Measurements from ENCODE around the gene PSME1.

DNA sequence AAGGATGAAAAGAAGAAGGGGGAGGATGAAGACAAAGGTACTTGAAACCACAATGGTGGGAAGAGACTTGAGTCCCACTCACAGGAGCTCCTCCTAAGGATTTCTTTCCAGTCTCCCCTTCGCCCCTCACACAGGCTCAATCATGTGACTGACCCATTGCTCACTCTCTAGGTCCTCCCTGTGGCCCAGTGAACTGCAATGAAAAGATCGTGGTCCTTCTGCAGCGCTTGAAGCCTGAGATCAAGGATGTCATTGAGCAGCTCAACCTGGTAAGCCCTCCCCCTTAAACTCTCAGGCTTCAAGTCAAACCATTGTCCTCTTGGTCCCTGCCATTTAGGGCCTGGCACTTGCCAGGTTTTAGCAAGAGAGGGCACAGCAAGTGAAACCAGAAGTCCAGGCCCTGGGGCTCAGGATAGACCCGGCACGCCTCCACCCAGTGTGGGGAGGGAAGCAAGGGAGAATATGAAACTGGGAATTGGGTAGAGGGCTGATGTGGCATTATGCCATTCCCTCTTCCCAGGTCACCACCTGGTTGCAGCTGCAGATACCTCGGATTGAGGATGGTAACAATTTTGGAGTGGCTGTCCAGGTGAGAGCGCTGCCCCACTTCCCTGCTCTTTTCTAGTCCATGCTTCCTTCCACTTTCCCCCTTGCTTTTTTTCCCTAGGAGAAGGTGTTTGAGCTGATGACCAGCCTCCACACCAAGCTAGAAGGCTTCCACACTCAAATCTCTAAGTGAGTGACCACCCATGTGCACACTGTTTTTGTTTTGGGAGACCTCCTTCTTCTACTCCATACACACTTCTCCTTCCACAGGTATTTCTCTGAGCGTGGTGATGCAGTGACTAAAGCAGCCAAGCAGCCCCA is 1.8 kb downstream of the PSME1 start:
- TF ChIP-seq CTCF (IDR thresholded peaks at IDR 0.05; ENCODE audit: insufficient read depth, low read length, poor library complexity, severe bottlenecking) (no peak), EZH2phosphoT487 (conservative IDR thresholded peaks at IDR 0.05; ENCODE audit: low read length) (no peak)

Data from SU-DHL-6 (cell line).